Superior temporal gyrus (tissue), 1 donor: ENCODE data around the gene PPP4R4.

ENCODE experiments used
- DNase-seq: peaks from one replicate; pipeline ENCODE4 v3.0.0-alpha.2; 2016; ENCODE audit errors: extremely low spot score

Gene PPP4R4

DNA sequence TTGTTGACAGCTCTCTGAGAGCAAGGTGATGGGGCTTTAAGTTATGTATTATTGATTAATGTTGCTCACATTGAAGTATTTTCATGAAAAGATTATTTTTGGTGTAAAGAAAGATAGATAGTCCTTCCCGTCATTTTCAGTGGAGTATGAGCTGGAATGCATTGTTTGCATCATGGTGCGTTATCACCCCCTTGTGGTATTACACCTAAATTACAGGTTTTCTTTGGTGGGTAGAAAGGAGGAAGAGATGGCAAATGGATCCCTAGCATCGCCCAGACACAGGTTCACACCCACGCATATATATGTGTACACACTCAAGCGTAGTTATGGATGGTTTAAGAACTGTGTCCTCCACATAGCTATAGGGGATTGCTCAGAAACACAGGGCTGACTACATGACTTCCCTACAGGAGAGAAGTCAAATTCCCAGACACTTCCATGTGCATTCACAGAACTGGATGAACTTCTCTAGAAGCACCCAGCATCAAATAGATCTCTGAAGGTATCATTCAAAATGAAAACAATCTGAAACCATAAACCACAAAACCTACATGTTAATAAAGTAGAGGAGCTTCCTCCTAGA is 133.4 kb downstream of the PPP4R4 start:
- no peak for DNase-seq

DNA sequence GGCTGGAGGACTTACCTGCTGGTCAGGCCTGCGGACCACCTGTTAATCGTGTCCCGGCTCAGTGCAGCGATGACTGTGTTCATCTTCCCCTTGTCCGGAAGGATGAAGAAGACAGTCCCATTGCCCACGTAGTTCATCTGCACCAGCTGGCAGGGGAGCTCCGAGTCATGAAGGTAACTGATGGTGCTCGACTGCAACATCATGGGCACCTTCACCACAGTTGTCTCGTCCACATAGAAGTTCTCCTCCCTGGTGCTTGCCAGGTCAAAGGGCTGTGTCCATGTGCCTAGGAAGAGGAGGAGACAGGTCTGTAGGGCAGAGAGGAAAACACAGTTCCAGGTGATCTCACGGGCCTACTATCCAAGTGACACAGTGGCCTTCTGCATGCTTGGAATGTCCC is 135.6 kb downstream of the PPP4R4 start:
- DNase-seq = no peak

DNA sequence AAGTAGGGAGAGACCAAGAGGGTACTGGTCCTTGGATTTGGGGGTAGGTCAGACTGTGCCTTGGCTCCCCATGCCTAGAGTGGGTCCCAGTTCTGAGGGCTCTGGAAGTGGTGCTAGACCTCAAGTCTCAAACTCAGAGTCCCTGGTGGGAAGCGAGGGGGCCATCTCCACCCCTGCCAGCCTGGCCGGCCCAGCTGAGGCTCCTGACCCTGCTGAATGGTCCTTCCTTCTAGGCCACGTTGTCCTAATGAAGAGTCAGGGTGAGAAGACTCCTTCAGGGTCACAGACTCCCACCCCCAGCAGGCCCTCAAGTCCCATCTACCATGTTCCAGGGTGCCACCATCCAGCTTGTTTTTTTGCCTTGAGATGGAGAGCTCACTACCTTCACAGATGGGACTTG is 136.1 kb downstream of the PPP4R4 start:
- no peak for DNase-seq

DNA sequence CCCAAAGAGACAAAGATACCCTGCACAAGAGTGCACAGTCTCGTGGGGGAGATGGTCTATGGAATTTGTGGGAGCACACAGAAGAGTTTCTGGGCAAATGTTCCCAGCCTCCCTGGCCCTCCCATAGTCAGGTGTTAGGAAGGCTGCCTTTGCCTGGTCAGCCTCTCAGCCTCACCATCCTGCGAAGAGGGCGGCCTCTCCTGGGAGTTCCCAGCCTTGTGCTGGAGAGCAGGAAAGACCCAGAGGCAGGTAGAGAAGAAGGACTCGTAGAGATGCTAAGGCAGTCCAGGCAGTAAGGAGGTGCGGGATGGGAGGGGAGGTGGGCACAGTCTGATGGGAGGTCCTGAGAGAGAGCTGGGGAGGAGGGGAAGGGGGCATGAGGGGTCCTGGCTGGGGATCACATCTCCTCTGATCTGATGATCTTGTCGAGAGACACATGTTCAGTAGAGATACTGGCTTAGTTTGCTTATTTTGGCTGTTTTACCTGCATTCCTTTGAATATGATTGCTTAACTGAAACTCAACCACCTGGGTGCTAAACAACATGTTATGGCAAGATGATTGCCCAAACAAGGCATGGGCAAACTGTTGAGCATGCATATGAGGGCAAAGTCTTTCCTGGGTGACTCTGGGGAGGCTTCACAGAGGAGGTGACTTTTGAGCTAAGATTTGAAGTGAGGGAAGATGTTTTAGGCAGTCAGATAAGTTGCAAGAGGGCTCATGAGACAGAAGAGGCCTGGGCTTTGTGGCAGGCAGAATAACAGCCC is 138.5 kb downstream of the PPP4R4 start:
- no peak for DNase-seq

DNA sequence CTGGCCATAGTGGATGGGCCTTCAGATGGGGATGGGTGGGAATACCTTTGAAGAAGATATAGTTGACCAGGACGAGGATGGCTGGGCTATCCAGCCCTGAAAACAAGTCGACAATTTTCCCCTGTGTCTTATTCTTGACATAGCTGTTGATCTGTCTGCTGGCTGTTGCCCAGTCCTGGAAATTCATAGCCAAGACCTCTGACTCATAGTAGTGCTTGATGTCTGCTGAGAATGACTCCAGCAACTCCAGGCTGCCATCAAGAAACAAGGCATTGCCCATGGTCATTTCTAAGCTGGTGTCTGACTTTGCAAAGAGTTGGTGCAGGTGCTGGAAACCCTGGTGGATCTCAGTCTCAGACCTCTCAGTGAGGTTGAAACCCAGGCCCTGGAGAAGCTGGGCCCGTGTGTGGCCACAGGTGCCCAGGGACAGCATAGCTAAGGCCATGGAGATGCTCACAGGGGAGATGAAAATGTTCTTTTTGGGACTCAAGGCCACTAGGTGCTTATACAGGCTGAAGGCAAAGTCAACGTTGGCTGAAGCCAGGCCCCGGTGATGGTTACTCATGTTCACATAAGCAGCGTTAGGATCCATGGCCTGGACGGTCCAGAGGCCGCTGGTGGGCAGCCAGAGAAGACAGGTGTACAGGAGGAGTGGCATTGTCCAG is 140.0 kb downstream of the PPP4R4 start:
- DNase-seq = no peak

DNA sequence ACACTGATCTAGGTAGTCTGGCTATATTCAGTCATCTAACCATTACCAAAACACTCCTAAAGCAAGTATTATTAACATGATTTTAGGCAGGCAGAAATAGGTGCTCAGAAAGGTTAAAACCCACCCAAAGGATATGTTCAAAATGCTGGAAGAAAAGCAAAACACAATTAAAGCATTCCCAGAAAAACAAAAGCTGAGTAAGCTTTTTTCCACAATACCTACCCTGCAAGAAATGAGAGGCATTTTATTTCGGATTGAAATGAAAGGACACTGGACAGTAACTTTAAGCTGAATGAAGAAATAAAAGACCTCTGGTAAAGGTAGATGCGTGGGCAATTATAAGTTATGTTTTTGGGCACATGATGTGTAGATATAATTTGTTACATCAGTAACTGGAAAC is 140.8 kb downstream of the PPP4R4 start:
- no peak for DNase-seq

DNA sequence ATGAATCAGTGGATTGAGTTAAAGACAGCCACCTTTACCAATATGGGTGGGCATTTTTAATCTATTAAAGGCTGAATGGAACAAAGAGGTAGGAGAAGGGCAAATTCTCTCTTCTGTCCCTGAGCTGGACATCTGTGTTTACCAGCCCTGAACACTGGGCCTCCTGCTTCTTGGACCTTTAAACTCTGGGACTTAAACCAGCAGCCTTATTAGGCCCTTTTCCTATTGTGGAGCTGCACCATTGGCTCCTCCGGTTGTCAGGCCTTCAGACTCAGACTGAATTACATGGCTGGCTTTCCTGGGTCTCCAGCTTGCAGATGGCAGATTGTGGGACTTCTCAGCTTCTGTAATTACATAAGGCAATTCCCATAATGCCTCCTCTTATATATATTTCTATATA is 142.6 kb downstream of the PPP4R4 start:
- DNase-seq = no peak

DNA sequence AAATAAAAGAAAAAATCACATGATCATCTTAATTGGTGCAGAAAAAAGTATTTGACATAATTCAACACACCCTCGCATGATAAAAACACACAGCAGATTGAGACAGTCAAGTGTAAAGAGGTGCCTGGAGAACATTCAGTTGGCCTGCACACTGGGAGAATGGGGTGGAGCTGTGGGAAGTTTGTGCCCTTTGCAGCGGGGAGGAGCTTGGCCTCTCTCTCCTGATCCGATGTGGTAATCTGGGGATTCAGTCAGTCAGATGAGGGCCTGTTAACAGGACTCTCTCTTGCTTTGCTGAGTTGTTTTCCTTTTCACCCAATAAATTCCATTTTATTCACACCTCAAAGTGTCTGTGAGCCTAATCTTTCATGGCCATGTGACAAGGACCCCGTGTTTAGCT is 143.1 kb downstream of the PPP4R4 start:
- DNase-seq = no peak

DNA sequence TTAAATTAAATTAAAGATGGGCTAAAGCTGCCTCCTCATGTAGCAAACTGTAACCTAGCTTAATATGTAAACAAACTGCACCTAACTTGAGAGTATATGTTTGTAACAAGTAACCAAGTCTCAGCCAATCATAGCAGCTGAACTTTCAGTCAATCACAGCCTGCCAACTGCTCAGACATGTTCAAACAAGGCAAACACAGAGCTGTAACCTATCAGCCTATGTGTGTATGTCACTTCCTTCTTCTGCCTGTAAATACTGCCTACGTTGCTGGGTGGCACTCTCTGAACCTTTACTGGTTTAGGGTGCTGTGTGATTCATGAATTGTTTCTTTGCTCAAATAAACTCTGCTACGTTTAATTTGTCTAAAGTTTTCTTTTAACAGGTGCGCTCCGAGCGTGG is 146.1 kb downstream of the PPP4R4 start:
- no peak for DNase-seq

DNA sequence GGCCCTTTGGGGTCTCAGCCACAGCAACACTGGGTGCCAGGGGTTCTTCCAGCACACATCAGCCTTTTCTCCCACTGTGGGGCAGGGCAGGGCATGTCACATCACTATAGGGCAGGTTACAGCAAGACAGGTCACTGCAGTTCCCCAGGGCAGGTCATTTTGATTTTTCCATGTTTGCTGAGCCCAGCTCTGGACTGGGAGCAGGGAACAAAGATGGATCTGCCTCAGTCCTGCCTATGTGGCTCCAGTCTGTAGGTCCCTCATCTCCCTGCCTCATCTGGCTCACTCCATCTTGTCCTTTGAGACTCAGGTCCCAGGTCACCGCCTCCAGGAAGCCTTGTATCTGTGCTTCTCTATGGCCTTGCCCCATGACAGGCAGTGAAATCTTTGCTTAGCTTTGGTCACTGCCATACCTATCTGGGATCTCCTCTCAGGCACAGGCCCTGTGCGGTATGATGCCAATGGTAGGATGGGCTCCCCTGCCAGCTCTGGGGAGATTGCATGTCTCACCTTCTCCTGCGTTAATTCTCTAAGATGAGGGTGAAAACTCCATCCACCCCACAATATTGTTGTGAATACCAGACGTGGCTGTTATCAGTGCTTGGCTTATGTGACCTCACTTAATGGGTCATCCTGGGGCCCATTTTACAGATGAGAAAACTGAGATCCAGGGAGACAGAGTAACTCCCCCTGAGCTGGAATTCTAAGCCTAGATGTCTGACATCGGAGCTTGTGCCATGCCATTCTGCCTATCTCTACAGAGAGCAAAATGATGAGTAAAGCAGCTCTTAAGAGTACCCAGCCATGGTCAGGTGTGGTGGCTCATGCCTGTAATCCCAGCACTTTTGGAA is 147.5 kb downstream of the PPP4R4 start:
- DNase-seq = no peak

DNA sequence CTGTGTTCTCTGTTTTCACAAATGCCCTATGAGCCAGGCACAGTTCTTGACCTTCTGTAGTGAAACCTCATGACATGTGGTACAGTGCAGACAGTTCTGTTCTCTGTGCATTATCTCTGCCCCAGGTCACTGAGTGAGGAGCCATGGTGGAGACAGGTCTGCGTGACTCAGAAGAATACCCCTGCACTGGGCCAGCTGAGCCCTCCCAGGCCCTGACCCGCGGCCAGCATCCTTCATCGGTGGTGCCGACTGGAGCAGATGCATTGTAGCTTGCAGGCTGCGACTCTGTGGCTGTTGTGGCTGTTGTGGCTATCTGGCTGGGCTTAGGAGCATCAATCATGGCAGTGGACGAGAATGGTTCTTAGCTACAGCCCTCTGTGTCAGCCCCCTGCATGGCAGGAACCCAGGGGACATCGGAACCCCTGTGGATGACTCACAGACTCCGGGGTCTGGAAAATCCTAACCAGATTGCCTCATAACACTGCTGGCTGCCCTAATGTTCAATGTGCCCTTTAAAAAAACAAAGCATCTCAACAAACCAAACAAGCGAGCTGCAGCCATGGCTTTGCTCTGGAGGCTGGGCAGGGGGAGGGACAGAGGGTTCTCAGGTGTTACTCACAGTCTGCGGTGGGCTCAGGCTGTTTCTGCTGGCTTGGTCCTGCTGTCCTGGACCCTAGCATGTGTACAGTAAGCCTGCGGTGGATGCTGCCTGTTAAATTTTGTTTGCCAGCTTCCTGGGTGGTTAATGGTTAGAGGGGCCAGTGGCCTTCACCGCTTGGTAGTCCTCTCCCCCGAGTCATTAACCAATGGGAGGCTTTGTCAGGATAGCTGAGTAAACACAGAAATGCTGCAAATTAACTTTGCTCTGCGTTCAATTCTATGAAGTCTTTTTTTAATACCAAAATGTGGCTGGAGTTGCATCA is 148.8 kb downstream of the PPP4R4 start, which contains the start of gene SERPINA6:
Gene SERPINA6 (minus strand): TSS at position 689 of the 923 bp plus-strand sequence. CDS start 8,688 bp downstream, outside the sequence.
- DNase-seq = no peak

DNA sequence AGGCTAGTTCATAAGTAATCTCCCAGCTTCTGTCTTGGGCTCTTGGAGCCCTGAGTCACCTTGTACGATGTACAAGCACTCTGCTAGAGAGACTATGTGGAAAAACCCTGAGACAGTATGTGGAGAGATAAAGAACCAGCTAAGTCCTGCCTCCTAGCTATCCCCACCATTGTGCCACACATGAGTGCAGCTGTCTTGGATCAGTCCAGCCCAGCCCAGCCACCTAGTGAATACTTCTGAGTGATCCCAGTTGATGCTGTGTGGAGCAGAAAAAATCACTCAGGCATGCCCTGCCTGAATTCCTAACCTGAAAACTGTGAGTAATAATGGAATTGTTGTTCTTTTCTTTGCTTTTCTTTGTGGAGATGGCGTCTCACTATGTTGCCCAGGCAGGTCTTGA is 154.1 kb downstream of the PPP4R4 start:
- DNase-seq = no peak
